NCI-H2081 (cell line): Measurements from ENCODE around the gene ALLC.

ENCODE experiments used
- DNase-seq, 2 experiments: peaks; one replicate each; lab custom pipeline; 2025; lab: John Stamatoyannopoulos, UW

The ALLC gene

DNA sequence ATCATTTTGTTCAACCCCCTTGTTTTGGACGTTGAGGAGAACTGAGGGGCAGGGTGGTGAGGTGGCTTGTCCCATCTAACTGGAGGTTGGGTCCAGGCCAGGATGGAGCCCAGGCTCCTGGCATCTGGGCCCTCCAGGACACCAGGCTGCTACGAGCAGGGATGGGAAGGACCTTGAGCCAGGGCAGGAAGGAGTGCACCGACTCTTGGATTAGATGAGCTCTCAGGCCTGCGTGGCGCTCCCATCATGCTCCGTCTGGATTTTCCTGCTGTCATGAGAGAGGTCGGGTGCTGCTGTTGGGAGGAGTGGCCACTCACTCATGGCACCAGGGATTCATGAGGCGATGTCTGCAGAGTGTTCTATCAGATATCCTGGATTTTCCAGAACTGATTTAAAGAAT is 18.3 kb upstream of the ALLC start:
- DNase-seq, result no peak

DNA sequence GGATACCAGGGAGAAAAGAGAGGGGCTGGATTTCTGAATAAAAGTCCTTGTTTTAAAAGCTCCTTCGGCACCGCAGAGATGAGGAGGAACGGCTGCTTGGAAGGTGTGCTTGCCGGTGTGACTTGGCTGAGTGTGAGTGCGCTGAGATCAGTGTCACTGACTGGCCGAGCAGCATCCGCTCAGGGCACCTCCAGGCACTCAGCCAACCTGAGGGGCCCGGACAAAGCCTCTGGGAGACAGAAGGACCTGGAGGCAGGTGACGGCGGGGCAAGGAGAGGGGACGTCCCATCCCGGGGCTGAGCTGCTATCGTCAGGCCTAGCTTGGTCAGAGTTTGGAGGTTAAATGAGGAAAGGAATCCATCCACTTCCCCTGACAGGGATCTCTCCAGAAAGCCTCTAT is 16.8 kb upstream of the ALLC start:
- no peak for DNase-seq

- no peak for DNase-seq
Measured at GRCh38 chr2:3641841-3642421, 16.1 kb upstream of the ALLC start.

DNA sequence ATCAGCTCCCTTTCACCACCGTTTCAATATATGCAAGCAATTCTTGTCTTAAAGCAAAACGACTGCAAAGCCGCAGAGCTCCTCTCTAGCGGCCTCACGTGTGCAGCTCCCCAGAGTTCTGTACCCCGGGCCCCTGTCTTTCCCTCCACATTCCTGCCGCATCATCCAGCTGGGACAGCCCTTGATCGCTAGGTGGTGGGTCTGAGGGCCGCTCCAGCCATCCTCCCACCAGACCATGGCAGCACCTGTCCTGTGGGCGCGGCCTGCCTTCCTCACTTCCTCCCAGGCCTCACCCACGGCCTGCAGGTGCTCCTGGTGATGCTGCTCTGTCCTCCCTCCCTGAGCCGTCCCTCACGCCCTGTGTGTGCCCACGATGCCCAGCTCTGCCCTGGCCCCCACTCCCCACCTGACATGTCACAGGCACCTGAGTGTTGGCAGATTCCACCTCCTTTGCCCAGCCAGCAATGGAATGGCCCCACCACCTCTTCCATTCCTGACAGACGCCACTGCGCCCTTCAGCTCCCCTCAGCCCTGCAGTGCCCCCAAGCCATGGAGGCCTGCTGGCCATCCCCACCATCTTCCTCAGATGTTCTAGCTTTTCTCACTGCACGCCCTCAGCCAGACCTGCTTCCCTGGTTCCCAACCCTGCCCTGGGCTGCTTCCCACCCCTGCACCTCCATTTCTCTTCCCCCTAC is 15.3 kb upstream of the ALLC start:
- no peak for DNase-seq

DNA sequence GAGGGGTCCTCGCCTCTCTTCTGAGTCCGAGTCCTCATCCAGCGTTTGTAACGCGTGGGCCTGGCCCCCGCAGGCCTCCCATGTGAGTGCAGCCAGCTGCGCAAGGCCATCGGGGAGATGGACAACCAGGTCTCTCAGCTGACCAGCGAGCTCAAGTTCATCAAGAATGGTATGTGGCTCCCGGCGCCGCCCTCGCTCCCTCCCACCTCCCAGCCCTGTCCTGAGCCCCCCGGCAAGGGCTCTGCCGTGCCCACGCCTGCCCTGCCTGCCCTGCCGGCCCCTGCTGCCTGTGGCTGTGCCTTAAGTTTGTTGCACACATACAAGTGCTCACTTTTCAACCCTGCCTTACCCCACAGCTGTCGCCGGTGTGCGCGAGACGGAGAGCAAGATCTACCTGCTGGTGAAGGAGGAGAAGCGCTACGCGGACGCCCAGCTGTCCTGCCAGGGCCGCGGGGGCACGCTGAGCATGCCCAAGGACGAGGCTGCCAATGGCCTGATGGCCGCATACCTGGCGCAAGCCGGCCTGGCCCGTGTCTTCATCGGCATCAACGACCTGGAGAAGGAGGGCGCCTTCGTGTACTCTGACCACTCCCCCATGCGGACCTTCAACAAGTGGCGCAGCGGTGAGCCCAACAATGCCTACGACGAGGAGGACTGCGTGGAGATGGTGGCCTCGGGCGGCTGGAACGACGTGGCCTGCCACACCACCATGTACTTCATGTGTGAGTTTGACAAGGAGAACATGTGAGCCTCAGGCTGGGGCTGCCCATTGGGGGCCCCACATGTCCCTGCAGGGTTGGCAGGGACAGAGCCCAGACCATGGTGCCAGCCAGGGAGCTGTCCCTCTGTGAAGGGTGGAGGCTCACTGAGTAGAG is 14.4 kb upstream of the ALLC start:
- DNase-seq, result no peak

DNA sequence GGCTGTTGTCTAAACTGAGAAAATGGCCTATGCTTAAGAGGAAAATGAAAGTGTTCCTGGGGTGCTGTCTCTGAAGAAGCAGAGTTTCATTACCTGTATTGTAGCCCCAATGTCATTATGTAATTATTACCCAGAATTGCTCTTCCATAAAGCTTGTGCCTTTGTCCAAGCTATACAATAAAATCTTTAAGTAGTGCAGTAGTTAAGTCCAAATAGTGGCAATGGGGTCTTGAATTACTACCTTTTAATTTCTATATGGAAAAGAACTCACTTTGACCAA is 13.8 kb upstream of the ALLC start:
- DNase-seq, result no peak

DNA sequence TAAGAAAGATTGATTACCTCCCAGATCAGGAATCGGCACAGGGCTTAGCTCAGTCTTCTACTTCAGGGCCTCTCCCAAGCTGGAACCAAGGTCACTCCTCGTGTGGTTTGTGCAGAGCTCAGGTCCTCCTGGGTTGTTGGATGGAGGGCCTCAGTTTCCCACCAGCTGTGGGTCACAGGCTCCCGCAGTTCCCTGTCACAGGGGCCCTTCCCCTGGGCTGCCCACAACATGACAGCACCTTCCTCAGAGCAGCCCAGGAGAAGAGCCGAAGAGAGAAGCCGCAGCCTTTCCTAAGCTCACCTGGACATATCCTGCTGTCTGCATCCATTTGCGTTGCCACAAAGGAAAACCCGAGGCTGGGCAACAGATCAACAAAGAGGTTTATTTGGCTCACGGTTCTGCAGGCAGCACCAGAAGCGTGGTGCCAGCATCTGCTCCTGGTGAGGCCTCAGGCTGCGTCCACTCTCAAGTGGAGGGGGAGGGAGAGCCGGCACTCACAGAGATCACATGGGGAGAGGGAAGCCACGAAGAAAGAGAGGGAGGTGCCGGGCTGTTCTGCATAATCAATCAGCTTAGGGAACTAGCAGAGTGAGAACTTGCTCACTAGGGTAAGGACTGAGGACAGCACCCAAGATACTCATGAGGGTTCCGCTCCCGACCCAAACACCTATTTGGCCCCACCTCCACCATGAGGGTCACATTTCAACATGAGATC is 13.0 kb upstream of the ALLC start:
- DNase-seq, result no peak

DNA sequence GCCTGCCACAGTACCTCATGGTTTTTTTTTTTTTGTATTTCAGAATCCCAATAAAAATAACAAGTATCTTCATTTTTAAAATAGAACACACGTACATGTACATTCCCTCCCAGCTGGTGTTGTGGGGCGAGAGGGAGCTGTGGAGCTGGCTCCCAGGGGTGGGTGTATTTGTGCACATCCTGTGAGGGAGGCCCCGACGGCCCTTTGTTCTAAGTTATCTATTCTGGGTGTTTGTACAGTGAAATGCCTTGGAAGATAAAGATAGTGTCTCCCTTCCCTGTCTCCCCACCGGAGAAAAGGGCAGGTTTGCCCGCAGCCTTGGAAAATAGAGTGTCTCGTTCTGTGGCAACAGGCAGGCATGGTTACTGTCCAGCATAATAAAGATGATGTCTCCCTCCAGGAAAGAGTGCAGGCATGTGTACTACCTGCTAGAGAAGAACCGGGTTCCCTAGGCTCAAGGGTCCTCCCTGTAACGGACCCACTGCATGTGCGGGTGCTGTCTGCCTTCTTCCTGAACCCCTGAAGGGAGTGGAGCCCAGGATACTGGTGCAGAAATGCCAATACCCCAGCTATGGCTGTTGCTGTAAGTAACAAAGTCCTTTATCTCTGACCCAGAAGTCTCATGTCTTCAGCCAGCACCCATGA is 12.1 kb upstream of the ALLC start:
- DNase-seq, result no peak

GRCh38 chr2:3646446-3646845 is 11.6 kb upstream of the ALLC start:
- DNase-seq, result no peak

GRCh38 chr2:3647246-3647645 is 10.8 kb upstream of the ALLC start:
- DNase-seq, result no peak

DNA sequence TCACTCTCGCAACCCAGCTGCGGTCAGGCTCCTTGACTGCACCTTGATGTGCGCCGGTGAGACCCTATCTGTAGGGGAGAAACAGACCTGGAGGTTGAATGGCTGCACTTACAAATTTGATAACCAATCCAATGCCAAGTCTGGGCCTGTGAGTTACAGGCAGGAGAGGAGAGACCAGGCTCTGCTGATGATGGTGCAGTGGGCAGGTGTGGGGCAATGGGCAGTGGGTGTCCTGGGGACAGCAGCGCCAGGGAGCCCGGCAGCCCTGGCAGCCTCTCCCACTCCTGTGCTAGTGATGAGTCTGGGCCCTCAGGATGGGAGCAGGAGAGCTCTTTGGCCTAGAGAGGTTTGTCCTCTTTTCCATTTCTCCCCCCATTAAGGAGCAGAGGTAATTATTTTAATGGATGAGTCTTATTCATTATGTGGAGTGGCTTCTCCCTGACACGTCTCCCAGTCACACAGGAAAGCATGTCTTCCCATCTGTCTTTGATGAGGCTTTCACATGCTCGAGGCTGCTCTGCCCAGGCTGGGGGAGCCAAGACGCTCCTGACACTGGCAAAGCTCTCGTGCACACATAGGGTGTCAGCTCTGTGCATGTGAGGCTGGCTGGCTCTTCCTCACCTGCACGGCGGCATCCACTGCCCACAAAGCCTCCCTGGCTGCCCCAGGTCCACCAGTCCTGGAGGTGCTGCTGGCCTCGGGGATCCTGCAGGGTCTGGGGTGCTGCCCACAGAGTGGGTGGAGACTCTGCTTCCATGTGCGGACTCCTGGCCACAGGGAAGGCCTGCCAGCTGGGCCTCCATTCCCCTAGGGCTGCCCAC is 10.0 kb upstream of the ALLC start:
- no peak for DNase-seq

- no peak for DNase-seq
Measured at GRCh38 chr2:3648652-3649177, 9.3 kb upstream of the ALLC start.

DNA sequence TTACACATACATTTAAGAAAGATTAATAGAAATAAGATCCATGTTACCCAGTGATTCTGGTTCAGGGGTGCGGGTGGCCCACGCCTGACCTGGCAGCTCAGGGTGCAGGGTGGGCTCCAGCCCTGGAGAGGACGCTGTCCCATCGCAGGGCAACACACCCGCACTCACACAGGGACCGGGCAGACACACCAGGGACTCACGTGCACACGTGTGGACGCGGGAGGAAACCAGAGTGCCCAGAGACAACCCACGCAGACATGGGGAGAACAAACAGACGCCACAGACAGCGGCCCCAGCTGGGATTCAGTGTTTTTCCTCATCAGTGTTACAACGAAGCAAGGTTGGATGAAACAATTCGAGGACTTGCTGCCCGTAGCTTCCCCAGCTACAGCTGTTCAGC is 8.4 kb upstream of the ALLC start:
- no peak for DNase-seq

GRCh38 chr2:3650140-3650920 is 7.7 kb upstream of the ALLC start:
- DNase-seq, result no peak

DNA sequence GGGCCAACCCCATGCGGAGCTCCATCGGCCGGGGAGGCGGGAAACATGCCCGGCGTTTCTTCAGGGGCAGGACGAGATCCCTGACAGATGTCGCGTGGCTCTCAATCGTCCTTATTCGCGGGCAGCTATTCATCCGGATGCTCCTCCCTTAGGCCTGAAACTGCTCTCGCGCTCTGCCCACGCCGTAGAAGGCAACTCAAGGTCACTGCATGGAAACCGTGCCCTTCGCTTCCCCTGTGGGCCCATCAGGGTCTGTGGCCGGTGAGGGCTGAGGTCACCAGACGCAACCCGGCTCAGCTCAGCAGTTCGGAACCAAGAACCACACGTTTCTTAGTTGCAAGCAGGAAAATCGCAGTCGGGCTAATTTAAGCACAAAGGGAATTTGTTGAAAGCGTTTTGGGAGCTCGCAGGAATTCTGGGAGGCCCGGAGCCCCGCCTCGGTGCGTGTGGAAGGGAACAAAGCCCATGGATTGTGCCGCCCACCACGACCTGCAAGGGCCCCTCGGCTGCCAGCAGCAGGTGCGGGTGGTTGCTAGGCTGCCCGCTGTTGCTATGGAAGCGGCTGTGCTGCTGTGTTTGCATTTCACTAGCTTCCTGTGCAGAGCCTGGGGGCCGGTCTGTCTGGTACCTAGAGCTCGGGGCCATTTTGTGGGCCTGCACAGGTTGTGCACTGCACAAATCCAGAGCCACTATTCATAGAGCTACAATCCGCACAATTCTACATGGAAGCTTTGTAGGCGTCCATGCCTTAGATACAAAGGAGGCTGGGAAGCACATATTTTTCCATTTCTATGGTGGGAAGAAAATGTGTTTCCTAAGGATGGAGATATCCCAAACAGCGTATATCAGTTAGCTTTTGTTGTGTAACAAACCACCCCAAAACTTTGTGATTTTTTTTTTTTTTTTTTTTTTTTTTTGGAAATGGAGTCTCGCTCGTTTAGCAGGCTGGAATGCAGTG is 6.0 kb upstream of the ALLC start:
- peak; percentile 98 to 100 for DNase-seq

DNA sequence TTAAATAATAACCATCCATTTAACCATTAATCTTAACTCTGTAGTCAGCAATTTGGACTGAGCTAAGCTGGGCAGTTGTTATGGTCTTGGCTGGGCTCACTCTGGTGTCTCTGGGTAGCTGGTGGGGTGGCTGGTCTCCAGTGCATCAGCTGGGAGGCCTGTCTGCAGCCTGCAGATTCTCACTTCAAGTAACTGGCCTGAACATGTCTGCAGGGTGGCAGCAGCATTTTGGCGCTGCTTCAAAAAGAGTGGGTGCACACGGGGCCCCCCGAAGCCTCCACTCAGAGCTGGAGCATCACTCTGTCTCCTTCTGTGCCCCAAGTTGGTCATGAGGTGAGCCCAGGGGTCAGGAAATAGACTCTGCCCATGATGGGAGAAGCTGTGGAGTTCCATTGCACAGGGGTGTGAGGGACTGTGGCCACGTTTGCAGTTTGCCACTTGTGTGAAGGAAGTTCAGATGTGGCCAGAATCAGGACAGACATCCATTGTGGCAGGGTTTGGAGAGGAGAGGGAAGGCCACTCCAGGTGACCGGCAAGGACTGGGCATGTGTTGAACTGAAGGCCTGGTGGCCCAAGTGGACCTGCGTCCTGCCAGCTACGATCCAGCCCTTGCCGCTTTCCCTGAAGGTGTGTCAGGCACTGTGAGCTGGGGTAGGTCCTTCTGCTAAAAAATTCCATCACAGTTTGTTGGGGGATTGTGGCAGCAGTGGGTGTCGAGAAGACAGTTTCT is 4.9 kb upstream of the ALLC start:
- no peak for DNase-seq

GRCh38 chr2:3654011-3654410 is 4.0 kb upstream of the ALLC start:
- DNase-seq, result no peak

- DNase-seq, result no peak
Measured at GRCh38 chr2:3654531-3655225, 3.3 kb upstream of the ALLC start.
